Left hindlimb (tissue), 1 donor: ENCODE measurements around the gene SCGB3A2.

Experiments used
- DNase-seq: peaks from one replicate; pipeline ENCODE4 v3.0.0-alpha.2; 2018

SCGB3A2 gene, protein sequence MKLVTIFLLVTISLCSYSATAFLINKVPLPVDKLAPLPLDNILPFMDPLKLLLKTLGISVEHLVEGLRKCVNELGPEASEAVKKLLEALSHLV

DNA sequence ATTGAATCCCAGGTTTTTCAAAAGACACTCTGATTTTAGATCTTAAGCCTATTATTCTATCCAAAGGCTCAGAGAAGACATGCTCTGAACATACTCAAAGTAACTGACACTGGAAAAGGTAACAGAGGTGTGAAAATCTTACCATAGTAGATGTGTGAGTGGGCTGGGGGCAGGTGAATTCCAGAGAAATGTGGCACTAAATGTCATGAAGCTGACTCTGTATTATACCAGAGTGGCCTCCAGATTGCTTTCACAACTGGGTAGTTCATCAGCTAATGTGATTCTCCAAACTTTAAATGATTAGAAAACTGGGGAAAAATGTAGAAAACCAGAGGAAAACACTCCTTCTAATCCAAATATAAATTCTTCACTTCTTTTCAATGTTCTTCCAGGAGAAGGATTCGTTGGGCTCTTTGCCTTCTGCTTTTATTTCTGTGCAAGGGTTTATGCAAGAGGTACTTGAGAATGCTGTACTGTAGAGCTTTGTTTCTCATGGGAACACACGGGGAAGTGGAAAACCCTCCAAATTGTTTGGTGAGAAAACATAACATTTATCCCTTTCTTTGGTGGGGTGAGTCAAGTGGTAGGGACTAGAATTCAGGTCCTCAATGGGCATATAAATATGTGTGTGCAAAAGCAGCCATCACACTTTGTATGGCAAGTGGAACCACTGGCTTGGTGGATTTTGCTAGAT is at the start of gene SCGB3A2:
Gene SCGB3A2, plus strand, starts transcription at position 646 of the 694 bp plus-strand sequence. CDS start 93 bp downstream, outside the sequence.
- DNase-seq: no peak

DNA sequence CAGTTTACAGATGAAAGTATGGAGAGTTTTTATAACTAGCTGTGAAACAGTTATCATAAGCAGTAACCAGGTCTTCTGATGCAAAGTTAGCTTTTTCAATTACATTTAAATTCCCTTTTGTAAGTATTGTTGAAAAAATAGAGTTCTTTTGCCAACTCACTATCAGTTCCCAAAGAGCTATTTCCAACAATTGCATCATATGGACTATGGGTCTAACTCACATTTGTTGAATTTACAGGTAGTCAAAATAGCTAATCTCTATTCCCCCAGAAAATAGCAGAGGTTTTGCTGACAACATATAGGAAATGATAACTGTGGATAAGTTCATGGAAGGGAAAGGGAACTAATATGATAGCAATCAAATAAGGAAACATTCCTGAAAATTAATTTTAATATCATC is 48.5 kb upstream of the SCGB3A2 start:
- DNase-seq: no peak

DNA sequence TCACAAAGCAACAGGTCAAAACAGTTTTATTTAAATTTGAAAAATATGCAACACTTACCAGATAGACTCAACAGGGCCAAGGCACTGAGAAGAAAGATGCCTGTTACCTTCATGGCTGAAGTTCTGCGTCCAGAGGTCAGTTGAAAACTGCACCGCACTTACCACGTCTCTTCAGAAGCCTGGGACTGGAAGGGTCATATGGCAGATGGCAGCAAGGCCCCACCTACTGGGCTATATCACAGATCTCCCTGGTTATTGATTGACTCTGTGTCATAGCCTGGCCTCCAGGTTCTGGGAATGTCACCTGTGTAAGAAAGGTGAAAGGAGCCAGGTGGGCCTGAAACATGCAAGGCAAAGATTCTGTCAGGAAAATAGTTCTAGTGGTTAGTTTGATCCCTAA is 47.0 kb upstream of the SCGB3A2 start, which contains the start of gene SPINK1:
Gene SPINK1, minus strand, starts transcription at position 207 of the 400 bp plus-strand sequence. Its CDS starts 94 bp downstream, at position 113.
- no peak for DNase-seq

DNA sequence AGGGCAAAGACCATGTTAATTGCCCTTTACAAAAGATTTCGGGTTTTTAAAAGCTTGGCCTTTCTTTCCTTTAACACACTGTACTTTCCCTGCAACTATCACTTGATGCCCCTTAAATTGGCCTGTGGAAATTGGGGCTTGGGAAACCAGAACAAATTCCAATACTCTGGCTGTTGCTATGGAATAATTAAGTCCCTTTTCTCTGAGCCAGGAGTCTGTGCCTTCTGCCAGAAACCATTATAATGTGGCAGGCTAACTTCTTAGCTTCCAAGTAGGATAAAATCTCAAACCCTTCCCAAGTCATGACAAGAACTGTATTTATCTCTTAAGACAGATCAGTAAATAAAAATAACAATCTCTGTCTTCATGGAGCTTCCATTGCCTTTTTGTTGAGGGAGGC is 46.0 kb upstream of the SCGB3A2 start:
- DNase-seq: no peak

DNA sequence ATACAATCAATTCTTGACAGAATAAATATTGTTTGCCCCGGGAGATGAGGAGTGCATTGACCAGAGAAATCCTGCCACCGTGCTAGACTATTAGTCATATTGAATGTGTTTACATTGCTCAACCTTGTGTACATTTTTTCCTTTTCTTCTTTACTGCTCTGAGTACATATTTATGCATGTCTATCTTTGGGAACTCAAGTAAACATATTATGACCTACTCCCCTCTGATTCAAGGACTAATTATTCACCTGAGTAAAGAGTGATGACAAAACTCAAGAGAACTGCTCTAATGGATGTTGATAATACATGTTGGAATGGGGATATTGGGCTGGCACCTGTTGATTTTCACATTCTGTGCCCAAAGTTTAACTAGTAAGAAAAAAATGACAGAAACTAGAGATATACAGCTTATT is 43.1 kb upstream of the SCGB3A2 start:
- no peak for DNase-seq

DNA sequence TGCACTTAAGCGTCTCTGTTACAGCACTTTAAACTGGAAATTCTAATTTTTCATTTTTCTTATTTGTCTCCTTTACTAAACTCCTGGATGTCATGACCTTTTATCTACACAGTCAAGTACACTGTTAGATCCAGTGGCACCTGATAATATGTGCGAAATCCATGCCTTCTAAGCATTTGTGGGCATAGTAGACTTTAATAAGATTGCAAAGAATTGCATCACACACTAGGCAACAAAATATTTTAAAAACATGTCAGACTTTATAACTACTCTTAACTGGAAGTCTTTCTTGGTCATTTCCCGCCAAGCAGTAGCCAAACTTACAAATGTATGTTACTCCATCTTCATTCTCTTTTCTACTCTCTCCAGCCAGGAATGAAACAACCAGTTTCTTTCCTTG is 42.1 kb upstream of the SCGB3A2 start:
- no peak for DNase-seq

DNA sequence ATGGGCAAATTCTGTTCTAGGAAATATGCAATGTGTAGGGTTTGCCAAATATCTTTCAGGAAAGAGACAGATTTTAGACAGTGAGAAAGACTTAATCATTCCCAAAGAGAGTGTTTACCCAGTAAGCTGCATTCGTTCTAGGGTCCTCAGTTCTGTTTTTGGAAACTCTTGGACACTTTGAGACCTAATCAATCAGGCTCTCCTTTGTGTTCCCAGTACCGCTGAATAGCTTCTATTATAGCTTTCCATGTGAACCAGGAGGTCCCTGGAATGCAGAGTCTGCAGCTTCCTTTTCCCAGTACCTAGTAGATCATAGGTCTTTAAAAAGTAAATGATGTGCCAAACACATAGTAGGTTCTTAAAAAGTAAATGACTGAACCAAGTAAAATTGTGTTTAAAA is 35.6 kb upstream of the SCGB3A2 start:
- DNase-seq: no peak

DNA sequence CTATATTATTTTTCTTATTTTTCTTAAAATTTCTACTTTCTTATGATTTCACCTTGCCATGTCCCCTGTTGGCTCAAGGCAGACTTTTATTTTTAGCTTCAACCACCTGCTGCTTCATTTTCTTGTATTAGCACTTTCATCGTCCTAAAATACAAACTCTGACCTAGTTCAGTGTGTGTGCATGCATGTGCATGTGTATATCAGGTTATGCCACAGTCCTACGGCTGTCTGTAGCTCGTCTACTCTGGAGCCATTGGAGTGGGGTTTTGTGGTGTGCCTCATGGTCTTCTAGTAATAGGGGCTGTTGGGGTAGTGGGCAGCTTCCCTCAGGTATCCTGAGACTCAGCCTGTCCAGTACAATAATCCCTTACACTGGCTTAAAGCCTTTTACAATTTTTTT is 33.7 kb upstream of the SCGB3A2 start:
- DNase-seq: no peak

DNA sequence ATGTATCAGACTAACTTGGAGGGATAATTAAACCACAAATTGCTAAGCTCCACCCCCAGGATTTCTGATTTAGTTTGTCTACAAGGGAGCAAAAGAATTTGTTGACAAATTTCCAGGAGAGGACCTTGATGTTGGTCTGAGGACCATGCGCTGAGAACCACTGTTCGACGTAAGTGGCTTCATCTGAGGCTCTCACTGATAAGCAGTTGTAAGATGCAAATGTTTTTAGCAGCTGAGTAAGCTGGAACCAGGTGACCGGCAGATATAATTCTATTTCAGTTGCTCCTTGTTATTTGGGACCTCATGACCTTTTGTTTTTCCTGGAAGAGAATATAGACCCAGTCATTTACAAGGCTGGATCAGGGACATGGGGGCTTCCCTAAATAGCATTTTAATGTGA is 32.9 kb upstream of the SCGB3A2 start:
- DNase-seq: no peak

DNA sequence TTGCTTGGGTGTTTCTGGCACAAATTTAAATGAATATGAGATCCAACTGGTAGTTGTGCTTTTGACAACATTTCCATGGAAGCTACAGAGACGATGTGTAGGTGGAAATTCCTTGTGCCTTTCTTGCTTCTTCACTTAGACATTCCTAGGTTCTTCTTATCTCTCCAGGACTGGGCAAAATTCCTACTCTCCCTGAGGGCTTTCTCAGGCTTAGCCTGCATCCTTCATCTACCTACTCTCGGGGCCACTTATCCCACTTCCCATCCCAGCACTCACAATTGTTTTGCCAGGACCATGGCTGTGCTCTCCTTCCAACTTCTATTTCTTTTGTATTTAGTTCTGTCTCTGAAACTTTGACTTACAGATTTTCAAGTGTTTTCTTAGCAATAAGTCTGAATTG is 29.3 kb upstream of the SCGB3A2 start:
- DNase-seq: no peak

DNA sequence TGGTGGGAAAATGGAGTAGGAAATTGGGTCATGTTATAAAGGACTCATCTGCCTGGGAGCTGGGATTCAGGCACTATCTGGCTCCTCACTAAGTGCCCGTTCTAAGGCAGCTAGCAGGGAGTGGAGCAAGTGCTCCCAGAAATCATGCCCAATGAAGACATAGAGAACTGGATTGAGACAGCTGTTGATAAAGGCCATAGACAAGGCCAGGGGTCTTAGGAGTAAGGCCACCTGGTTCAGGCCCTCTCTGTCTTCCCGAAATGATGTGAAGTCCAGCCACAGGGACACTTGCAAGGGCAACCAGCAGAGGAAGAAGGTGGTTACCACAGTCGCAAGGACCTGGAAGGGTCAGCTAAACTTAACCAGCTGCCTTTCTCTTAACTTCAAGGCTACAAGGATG is 26.9 kb upstream of the SCGB3A2 start:
- no peak for DNase-seq

DNA sequence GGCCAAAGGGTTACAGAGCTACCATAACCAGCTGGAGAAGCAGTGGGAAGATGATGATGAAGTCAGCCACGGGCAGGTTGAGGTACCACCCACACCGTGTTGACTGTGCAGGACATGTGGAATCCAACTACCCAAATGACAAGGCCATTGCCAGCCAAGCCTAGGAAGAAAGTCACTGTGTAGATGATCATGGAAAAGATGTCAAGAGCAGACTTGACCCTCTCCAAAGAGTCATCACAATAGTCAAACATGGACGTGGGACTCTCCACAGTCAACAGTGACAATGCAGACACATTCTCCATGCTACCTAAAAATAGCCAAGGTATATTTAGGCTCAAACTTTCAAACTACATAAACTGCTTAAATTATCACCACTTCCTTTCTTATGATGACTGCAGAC is 26.1 kb upstream of the SCGB3A2 start:
- DNase-seq: no peak

DNA sequence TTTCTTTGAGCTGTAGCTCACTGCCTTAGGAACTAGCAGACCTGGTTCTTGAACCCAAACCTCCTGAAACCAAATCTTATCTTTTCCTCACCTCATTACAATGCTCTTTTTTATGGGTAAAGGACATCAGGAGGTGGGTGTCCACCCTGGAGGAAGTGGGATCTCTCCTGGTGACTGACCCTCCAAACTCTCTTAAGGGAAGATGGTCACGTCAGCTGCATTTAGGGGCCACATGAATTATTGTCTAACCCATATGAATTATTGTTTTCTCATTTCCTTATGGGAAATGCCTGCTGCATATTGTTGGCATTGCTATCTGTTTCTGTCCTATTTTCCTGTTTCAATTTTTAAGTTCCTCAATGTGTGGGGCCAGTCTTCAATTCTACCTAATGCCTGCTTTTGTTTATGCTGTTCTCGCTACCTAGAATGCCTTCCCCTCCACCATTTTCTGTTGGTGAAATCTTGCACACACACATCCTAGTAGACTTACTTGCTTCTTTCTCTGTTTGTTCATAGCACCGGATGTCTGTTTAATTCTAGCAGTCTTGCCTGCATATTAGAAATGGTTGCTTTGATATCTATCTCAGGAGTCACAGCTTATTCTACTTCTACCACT is 25.0 kb upstream of the SCGB3A2 start:
- no peak for DNase-seq

DNA sequence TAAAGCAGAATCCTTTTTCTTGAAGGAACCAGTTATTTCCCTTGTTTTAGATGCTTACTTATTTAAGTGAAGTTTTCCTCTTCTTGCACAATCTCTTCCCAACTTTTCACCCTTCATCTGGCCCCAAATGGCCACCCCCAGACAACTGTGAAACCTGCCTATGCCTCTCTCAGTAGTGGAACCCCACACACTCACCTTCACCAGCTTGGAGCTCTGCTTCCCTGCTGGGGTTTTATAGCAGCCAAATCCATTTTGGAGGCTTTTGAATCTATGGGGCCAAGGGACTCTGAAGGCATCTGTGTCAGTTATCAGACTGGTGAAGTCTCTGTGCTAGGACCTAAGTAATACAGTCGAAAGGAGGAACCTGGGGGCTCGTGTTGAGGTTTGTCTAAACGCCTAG is 24.2 kb upstream of the SCGB3A2 start:
- DNase-seq: no peak

DNA sequence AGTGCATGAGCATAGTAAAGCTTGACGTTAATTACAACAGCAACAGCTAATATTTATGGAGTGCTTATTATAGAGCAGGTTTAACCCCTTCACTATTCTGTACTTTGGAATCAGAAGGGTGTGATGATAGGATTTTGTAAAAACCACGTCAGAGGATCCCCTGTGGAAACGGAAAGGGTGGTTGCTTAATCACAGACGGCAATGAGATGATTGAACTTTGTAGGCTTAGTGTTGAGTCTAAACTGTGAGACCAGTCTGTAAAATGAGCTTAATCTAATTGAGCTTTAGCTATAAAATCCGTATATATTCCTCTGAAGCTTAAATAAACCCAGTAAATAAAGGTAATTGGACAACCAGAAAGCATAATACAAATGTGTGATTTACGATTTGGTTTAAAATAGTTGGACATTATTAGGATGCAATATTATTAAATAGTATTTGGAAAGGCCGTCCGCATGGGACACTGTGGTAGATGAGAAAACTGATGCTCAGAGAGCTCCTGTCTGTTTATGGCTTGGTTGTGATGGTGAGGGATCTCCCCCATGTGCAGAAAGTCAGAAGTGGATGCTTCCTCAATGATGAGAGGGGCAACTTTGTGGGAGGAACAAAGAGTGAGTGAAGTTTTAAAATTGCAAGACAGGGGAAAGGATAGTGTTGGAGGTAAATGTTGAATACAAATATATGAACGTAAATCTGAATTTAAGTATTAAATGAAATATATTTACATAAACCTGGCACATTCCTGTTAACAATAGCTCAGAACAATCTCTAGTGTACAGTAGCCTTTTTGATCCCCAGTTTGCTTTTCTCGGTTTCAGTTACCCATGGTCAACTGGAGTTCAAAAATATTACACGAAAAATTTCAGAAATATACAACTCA is 23.4 kb upstream of the SCGB3A2 start:
- no peak for DNase-seq

DNA sequence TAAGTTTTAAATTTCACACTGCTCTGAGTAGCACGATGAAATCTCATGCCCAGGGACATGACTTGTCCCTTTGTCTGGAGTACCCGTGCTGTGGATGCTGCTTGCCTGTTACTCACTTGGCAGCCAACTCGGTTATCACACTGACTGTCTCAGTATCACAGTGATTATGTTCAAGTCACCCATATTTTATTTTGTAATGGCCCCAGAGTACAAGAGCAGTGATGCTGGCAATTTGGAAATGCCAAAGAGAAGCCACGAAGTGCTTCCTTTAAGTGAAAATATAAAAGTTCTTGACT is 22.8 kb upstream of the SCGB3A2 start:
- no peak for DNase-seq

DNA sequence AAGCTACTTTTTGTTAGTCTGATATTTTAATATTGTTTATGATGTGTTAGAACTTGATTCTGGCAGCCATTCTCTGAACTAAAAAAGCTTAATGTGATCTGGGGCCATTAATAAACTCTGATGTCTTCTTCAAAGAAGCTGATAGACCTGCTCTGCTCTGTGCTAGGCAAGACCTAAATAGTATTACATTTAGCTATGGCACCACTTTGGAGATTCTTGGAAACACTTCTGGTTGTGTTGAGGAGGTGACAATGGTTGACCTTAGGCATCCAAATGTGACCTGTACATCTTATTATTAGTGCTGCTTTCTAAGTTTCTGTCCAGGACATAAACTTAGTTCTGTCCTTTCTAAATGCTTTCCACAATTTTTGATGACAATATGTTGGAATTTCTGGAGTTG is 21.7 kb upstream of the SCGB3A2 start:
- no peak for DNase-seq

DNA sequence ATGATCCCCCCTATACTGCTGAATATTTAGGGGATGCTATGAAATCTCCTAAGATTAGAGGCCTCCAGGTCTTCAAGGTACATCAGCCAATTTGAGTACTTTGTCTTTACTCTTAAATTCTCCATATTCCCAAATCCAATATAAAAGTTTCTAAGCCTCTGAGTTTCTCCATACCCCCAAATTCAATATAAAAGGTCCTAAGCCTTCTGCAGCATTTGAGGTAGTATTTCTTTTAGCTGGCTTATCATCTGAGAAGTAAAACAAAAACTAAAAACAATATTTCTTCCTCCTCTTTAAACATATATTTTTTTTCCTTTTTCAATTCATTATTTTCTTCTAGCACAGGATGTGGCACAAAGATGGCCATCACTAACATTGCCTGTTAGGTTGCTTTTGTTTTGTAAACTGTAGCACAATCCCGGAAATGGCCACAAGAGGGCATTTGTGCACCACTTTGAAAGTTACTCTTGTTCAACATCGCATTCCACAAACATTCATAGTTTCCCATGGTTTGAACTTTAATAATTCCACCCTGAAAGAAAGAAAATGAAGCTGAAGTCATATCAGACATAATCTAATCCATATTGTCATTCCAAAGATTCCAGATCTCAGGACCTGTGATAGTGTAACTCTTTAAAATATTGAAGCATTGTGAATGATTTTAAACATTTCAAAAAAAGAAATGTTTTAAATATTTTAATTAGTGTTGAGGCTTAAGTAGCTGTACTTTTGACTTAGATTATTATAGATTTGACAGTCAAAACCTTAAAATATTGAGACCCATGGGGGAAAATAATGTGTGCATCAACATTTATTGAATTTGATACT is 21.0 kb upstream of the SCGB3A2 start:
- peak; percentile 55 for DNase-seq

DNA sequence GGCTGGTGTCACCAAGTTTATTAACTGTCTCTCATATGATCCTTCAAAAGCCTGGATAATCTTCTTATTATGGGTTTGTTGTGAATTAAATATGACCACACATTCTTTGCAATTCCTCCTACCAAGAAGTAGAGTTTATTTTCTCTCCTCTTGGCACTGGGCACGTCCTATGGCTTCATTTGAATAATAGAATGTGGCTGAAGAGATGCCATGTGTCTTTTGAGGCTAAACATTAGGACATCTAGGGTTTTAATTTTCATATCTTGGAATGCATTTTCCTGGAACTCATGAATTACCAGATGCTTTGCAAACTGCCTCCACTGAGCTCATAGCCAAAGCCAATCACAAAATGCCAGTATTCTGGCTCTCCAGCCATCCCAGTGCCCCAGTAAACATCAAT is 19.9 kb upstream of the SCGB3A2 start:
- no peak for DNase-seq

DNA sequence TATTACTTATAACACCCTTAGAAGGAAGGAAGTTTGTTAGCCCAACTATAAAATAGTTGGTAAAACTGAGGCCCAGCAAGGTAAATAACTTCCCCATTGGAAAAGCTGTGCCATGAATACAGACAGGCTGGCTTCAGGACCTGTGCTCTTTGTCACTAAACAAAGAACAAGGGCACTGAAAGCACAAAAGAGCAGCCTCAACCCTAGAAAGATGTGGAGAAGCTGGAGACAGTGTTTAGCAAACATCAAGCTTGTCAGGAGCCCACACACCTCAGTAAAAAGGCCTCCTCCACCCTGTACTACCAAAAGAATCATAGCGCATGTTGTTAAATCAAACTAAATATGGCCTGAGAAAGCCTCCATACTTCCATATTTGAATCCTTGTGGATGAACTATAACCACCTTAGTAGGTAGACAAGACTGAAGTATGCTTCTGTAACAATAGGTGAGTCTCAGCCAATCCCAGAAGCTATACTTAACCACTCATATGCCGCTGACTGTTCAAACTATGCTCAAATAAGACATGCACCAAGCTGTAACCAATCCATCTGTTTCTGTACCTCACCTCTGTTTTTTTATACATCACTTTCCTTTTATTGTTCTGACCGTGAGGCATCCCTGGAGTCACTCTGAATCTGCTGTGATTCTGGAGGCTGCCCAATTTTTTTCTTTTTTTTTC is 18.4 kb upstream of the SCGB3A2 start:
- no peak for DNase-seq

DNA sequence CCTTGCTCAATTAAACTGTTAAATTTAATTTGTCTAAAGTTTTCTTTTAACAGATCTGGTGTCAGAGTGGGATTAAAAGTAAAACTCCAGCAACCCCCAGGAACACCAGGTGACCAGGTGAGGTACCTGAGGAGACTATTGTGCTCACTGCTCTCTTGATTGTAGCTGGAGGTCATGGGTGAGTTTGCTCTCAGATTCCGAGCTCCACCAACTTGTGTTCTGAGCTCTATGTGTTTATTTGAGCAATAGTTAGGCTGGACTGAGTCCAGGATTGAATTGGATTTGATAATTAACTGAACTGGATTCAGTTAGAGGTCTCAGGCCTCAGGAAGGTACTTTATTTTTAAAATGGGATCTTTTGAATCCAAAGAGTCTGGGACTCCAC is 17.9 kb upstream of the SCGB3A2 start:
- DNase-seq: no peak

DNA sequence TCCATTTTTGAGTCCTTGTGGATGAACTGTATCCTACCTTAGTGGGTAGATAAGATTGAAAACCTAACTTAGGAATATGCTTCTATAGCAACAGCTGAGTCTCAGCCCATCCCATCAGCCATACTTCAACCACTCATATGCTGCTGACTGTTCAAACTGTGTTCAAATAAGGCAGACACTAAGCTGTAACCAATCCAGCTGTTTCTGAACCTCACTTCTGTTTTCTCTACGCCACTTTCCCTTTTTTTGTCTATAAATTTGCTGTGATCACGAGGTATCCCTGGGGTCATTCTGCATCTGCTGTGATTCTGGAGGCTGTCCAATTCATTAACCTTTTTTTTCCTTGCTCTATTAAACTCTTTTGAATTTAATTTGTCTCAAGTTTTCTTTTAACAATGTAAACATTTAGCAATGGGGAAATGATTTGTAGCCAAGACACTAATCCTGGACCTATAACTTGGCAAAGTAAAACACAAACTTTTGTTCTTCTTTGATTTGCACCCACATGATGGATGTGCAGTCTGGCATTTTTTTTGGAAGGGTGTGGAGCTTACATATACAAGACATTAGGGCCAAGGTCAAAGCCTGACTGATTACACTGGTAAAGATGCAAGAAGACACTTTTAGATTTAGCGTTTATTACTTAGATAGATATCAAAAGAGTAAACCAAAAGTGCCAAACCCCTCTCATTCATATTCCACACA is 14.9 kb upstream of the SCGB3A2 start:
- DNase-seq: no peak
